NCI-H1105 (cell line): ENCODE measurements around the gene ELANE.
"Not testable (repeated sequence)": the region's sequence is repeated elsewhere in the genome, so short reads cannot be mapped to it uniquely, and the experiment has no call there.

ENCODE experiments used
- DNase-seq: peaks from one replicate; lab custom pipeline; 2025; lab: John Stamatoyannopoulos, UW

Gene ELANE

DNA sequence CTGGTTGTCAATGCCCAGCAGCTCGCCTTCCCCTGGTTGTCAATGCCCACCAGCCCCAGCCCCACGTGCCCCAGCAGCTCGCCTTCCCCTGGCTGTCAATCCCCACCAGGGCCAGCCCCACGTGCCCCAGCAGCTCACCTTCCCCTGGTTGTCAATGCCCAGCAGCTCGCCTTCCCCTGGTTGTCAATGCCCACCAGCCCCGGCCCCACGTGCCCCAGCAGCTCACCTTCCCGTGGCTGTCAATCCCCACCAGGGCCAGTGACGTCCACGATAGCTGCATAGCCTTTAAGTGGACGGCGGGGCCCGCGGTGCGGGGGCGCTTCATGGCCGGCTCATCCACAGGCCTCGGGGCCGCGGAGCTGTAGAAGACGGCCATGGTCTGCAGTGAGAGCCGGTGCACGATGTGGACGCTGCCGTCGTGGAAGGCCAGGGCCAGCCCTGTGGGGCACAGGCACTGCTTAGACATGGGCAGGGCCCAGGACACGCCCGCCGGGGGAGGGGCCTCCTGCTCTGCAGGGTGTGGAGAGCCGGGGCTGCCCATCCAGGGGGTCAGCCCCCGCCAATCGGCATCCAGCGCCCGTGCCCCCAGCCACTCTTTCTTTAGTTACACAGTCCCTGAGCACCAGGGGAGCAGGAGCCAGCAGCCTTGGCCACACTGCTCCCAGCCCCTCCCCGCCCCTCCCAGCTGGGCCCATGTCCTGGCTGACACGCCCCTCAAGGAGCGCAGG lies 27.8 kb downstream of the ELANE start:
- no peak for DNase-seq

DNA sequence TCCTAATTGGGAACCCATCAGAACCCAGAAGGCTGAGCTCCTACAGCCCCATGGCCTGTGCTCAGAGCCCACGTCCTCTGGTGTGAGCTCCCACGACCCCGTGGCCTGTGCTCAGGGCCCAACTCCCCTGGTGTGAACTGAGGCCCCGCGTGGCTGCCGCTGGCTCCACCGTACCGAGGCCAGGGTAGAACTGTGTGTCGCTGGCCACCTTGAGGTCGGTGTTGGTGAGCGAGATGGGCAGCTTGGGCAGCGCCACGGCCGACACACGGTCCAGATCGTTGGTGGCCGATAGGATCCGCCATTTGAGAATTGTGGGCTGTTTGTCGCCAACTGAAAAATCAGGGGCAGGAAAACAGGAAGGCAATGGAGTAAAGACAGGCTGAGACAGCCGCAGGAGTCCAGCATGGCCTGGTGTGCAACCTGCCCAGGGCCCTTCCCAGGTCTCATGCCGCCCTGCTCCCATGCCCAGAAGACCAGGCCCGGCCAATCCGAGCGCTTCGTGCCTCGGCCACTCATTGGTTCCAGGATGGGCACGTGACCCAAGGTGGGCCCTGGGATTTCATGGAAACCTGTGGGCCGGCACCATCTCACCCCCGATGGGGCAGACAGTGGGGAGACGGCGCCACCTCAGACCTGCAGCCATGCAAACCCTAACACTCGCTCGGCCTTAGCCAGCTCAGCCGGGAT lies 29.4 kb downstream of the ELANE start:
- DNase-seq, result no peak

DNA sequence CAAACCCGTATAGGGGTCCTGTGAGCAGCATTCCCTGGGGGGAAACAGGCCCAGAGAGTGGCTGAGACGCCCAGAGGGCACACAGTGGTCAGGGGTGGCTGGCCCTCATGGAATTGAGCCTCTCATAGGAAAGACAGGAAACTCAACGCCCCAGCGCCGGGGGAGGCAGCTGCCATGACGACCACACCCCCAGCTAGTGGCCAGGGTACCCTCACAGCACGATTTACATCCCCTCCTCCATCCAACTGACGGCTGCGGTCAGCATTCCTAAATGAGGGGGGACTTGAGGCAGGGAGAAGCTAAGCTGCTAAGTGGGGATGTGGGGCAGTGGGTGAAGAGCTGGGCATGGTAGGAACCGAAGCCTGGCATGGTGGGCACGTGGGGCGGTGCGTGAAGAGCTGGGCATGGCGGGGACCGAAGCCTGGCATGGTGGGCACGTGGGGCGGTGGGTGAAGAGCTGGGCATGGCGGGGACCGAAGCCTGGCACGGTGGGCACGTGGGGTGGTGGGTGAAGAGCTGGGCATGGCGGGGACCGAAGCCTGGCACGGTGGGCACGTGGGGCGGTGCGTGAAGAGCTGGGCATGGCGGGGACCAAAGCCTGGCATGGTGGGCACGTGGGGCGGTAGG lies 30.9 kb downstream of the ELANE start:
- DNase-seq, result no peak

DNA sequence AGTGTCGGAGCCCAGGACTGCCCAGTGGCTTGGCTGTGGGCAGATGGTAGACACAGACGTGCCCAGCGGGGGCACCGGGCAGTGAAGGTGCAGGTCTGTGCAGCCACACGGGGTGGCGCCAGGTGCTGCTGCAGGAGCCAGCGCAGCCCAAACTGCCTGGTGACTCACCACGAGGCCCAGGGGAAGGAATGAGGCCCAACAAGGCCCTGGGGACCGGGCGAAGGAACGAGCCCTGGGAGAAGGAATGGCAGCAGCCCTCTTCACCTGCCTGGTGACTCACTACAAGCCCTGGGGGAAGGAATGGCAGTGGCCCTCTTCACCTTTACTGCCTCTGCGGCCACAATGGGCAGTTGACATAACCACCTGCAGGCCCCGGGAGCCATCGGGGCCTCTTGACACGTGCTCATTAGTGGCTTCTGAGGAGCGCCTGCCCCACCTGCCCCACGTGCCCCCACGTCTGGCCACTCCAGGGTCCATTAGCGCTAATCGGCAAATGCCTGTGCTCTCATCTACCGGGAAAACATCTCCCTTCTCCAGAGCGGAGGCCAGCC lies 31.6 kb downstream of the ELANE start:
- DNase-seq, result no peak

DNA sequence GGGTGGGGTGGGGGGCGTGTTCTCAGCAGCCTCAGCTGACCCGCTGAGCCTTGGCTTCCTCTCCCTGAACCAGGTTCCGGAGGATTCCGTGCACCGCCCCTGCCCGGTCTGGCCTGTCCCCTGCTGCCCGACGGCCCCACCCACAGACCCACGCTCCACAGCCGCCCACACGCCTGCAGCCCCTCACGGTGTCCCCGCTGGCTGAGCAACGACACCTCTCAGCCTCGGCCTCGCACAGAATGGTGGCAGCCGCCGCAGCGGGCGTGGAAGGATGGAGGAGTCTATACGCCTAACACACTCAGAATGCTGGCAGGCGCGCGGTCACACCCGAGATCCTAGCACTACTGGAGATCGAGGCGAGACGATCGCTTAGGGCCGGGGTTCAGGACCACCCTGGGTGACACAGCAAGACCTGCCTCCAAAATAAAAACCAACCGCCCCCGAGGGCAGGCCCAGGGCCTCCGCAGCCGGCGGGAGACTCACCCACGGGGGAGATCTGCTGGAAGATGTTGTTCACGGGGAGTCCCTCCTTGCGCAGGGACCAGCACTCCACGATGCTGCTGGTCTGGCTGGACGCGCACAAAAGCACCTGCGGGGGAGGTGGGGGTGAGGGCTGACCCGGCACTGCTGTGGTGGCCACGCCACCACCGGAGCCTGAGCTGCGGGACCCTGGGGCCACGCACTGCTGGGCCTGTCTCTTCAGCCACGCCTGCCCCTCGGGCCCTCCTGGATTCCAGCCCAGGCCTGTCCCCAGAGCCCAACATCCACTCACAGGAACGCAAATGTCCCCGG lies 32.5 kb downstream of the ELANE start:
- DNase-seq, result no peak

DNA sequence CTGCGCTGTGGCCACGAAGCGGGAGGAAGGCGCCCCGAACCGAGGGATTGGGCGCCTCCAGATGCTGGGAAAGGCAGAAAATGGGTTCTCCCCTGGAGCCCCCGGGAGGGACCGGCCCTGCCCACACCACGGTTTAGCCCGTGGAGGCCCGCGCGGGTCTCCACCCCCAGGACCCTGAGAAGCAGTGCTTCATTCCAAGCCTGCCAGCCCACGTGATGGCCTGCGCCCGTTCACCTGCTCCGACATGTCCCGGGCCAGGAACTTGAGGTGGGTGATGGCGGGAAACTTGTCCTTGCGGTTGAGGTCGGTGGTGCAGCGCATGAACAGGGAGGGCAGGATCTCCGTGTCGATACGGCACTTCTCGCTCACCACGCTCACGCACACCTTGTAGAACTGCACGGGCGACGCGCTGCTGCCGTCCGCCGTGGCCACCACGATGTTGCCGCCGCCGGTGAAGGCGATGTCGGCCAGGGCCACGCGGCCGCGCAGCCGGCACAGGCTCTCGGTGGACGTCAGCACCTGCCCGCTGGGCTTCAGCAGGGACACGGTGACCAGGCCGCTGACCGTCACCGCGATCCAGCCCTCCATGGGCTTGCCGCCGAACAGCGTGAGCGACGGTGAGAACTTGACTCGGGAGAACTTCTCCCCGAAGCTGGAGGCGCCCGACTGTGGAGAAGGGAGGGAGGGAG lies 33.6 kb downstream of the ELANE start:
- no peak for DNase-seq

DNA sequence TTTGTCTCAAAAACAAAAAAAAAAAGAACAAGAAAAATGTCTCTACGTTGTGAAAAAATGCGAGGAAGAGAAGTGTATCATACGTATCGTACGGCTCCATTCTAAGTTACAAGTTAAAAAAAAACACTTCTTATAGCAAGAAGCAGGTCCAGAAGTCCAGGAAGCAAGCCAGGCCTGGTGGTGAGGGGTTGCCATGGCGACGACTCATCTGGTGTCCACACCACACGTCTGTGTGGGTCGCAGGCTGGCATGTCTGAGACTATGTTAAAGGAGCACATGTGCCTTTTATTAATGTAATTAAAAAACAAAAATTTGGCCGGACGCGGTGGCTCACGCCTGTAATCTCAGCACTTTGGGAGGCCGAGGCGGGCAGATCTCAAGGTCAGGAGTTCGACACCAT lies 35.0 kb downstream of the ELANE start:
- no peak for DNase-seq

DNA sequence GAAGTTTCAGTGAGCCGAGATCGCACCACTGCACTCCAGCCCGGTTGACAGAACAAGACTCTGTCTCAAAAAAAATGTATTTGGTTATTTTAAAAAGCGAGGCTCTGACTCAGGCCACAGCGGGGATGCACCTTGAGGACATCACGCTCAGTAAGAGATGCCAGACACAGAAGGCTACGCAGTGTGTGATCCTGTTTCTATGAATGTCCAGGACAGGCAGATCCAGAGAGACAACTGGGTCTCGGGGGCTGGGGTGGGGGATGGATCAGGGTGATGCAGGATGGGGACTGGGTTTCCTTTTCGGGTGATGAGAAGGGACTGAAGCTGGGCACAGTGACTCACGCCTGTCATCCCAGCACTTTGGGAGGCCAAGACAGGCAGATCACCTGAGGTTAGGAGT lies 35.5 kb downstream of the ELANE start:
- no peak for DNase-seq

DNA sequence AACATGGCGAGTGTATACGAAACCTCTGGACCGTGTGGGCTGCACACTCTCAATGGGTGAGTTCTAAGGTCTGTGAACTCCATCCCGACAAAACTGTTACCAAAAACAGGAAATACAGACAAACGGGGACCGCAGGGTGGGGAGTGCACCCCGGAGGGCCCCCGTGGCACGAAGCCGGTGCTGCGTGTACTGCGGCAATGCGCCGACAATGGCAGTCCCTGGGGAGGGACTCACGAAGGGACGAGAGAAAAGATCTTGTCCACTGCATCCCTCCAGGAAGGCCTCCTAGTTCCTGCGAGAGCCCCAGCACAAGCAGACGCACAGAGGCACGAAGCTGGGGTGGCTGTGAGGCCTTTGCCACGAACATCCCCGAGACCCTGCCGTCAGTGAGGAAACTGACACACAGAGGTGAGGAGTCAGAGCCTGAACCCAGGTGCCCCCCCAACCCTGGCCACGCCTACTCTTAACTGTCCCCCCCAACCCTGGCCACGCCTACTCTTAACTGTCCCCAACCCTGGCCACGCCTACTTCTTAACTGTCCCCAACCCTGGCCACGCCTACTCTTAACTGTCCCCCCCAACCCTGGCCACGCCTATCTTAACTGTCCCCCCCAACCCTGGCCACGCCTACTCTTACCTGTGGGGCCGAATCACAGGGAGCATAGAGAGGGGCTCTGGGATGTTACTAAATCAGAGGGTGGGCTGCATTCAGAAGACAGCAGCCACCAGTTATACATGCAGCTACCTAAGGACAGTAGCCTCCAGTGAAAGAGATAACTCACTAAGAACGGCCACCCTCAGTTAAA lies 36.7 kb downstream of the ELANE start:
- DNase-seq, result no peak

DNA sequence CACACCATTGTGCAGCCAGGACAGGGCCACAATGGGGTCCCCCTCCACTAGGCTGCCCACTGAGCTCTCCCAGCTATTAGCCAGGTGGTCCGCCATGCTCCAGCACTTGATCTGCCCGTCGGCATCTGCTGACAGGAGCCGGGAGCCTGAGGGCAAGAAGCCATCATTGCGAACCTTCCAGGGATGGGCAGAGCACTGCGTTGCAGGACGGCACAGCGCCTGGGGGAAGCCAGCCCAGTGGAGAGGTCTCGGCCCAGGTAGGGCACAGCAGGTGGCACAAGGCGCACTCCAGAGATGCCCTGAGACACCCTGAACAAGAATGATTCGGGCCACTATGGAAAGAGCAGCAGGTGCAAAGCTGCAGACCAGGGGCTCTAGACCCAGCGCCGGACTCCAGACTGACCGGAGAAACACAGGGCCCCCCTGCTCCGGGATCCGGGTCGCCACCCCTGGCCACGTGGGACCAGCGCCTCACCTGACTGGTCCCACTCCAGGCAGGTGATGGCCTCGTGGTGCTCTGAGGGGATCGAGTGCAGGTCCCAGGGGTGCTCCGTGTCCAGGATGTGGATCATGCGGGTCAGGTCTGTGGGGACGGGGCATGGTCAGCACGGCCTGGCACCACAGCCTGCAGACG lies 37.7 kb downstream of the ELANE start:
- DNase-seq, result no peak

DNA sequence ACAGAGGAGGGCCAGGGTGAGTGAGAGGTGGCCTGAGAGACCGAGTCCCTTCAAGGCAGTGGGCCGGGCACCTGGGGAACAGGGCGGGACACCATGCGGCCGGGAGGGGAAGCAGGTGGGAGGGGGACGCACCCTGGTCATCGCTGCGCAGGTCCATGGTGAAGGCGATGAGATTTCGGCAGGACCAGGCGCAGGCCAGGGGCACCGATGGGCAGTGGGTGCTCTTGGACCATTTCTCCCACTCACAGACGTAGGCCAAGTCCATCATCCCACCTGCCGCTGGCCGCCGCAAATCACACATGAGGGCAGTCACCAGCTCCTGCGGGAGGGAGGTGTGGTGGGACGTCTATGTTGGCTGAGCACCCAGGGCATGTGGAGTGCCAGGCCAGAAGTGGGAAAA lies 38.7 kb downstream of the ELANE start:
- DNase-seq, result no peak

DNA sequence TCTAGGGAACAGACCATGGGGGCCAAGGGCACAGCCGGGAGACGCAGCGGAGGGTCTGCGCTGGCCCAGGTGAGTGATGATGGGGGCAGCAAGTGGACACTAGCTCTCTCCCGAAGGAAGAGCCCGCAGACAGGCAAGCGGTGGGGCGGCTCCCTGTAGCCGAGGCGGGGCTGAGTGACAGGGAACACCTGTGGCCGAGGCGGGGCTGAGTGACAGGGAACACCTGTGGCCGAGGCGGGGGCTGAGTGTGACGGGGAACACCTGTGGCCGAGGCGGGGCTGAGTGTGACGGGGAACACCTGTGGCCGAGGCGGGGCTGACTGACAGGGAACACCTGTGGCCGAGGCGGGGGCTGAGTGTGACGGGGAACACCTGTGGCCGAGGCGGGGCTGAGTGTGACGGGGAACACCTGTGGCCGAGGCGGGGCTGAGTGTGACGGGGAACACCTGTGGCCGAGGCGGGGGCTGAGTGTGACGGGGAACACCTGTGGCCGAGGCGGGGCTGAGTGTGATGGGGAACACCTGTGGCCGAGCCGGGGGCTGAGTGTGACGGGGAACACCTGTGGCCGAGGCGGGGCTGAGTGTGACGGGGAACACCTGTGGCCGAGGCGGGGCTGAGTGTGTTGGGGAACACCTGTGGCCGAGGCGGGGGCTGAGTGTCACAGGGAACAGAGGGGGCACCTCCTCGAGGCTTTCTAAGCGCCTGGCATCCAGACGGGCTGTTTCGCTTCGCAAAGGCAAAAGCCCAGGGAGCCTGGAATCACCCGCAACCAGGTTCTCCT lies 39.5 kb downstream of the ELANE start:
- DNase-seq, result not testable (repeated sequence)

DNA sequence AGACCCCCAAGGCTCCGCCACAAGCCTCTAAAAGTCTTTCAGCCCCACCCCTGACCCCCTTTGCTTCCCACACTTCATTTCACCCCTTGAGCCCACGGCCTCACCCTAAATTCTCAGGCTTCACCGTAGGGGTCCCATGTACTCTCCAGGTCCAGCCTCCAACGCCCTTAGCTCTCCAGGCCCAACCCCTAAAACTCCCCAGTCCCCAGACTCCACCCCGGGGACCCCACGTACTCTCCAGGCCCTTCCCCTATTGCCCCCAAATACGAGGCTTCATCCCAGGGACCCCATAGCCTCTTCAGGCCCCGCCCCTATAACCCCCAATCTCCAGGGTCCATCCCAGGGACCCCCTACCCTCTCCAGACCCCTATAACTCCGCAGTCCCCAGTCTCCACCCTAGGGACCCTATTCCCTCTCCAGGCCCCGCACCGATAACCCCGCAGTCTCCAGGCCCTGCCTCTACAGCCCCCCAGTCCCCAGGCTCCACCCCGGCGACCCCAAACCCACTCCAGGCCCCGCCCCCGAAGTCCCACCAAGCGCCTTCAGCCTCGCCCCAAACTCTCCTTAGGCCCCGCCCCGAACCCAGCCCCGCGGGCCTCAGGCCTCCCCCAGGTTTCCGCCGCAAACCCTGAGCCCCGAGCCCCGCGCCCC lies 40.3 kb downstream of the ELANE start:
- DNase-seq, result no peak

DNA sequence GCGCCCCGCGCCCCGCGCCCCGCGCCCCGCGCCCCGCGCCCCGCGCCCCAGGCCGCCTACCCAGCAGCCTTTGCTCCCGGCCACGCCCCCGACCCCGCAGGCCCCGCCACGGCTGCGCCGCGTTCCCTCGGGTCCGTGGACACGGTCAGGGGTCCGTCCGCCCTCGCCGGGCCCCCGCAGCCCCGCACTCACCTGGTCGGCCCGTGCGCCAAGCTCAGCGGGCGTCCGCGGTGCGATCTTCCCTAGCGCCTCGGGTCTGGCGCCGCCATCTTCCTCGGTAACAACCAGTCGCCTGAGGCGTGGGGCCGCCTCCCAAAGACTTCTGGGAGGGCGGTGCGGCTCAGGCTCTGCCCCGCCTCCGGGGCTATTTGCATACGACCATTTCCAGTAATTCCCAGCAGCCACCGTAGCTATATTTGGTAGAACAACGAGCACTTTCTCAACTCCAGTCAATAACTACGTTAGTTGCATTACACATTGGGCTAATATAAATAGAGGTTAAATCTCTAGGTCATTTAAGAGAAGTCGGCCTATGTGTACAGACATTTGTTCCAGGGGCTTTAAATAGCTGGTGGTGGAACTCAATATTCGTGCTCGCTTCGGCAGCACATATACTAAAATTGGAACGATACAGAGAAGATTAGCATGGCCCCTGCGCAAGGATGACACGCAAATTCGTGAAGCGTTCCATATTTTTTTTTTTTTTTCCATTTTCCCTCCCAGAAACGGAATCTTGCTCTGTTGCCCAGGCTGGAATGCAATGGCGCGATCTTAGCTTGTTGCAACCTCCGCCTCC lies 41.0 kb downstream of the ELANE start, which contains the start of the genes MED16 and RNU6-9:
Gene MED16 (minus strand): TSS at position 294 of the 796 bp plus-strand sequence. CDS start 2,056 bp downstream, outside the sequence.
Gene RNU6-9 (plus strand): TSS at position 591 of the 796 bp plus-strand sequence.
- DNase-seq, result peak; percentile 90

DNA sequence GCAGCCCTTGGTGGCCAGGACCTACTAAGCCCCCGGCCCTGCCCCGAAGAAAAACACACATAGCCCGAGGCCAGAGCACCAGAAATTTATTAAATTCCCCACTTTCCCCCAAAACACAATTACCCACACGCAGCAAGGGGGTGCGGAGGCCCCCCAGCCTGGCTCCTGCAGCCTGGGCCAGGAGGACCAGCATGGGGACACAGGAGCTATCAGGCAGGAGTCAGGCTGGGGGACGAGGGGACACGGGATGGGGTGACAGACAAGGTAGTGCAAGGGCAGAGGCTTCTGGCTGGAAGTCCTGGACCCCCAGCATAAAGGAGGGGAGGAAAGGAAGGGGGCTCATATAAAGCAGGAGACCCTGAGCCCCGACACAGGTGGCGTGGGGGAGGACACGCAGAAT lies 44.3 kb downstream of the ELANE start:
- no peak for DNase-seq

DNA sequence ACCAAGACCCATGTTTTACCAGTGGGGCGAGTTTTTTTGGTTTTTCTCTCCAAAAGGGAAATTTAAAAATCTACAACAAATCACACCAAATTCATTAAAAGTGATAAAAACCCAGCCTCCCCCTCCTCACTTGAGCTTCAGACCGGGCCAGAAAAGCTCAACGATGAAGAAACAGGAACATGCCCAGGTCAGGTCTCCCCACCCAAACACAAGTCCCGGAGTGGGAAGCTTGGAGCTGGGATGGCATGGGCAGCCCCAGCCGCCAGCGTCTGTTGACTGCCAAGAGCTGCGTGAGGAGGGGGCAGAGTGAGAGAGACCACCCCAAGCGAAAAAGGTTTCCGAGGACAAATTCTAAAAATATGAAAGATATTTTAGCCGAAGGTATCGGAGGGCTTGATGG lies 44.9 kb downstream of the ELANE start:
- DNase-seq, result no peak

DNA sequence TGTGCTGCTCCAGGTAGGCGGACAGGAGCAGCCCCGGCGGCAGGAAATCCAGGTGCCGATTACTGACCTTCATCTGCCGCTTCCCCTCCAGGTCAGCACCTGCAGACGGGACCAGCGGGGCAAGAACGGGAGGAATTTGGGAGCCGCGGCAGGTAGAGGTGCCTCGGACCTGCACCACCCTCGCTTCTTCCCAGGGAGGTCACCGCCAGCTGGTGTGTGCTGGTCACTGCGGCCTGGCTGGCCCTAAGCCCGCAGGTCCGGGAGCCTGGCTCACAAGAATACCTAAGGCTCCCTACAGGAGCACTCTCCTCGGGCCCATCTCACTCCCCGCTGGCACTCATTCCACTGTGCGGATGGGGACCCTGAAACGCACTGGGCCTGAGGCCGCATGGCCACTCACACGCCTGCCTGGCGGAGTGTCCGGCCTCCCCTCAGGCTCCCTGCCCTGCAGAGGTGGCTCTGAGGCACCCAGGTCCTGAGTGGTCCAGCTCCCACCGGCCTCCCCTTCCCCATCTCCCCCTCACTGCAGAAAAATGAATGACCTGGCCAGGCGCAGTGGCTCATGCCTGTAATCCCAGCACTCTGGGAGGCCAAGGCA lies 45.4 kb downstream of the ELANE start:
- no peak for DNase-seq
